PC-3 (cell line): ENCODE results near the gene NYAP2. TPM values are rescaled to one million over a fixed set of nuclear protein-coding genes. Genes with fewer than 3 reads are reported as not detected.

Experiments
- ATAC-seq: fragments of 200-7000 bp; cut with Tn5 transposase; 2 replicates; pipeline ENCODE4 v1.9.1; 2020; ENCODE audit warnings: mild to moderate bottlenecking, moderate library complexity
- BruUV-seq: library from RNA; stranded (reverse); fragments of 400-500 nt; replicated peaks from 2 replicates; lab custom pipeline; 2021; lab: Mats Ljungman, UMichigan
- CTCF ChIA-PET: fragments of 300-600 bp; sonication (Branson Sonifier 250); formaldehyde crosslinking; loops from one replicate; lab custom pipeline; 2022; ENCODE audit warnings: antibody characterized with exemption; lab: Charles Lee
- POLR2A ChIA-PET: fragments of 300-600 bp; sonication (Branson Sonifier 250); formaldehyde crosslinking; loops from one replicate; lab custom pipeline; 2022; ENCODE audit warnings: antibody characterized with exemption; ENCODE audit not compliant: unreplicated experiment; lab: Charles Lee
- DNase-seq: peaks from one replicate; pipeline ENCODE4 v3.0.0-alpha.2; 2015
- H2AFZ ChIP-seq: fragments of 300-600 bp; sonication (generic); 2 replicates; pipeline ENCODE4 v1.6.0; 2016; ENCODE audit warnings: antibody characterized with exemption, low read length
- H3F3A ChIP-seq: fragments of 300-600 bp; sonication (generic); one replicate; pipeline ENCODE4 v1.6.0; 2017; ENCODE audit warnings: antibody characterized with exemption, low read length, control low read depth, mild to moderate bottlenecking; ENCODE audit not compliant: unreplicated experiment
- H3K27ac ChIP-seq: fragments of 300-600 bp; sonication (generic); 2 replicates; pipeline ENCODE4 v1.5.1; 2016; ENCODE audit warnings: mild to moderate bottlenecking, low read length
- H3K27me3 ChIP-seq: fragments of 300-600 bp; sonication (generic); 2 replicates; pipeline ENCODE4 v1.6.1; 2016; ENCODE audit warnings: low read length, mixed read lengths
- H3K36me3 ChIP-seq: fragments of 300-600 bp; sonication (generic); 2 replicates; pipeline ENCODE4 v1.6.1; 2016; ENCODE audit warnings: low read depth, mixed run types, low read length, mixed read lengths
- H3K4me1 ChIP-seq: fragments of 300-600 bp; sonication (generic); 2 replicates; pipeline ENCODE4 v1.5.1; 2016; ENCODE audit warnings: low read length; ENCODE audit not compliant: insufficient read depth
- H3K4me2 ChIP-seq: fragments of 300-600 bp; sonication (generic); 2 replicates; pipeline ENCODE4 v1.6.0; 2016; ENCODE audit warnings: low read length
- H3K4me3 ChIP-seq: fragments of 300-600 bp; sonication (generic); 2 replicates; pipeline ENCODE4 v1.5.1; 2016; ENCODE audit warnings: mild to moderate bottlenecking, low read length, mixed read lengths
- H3K79me2 ChIP-seq: fragments of 300-600 bp; sonication (generic); 2 replicates; pipeline ENCODE4 v1.6.1; 2017; ENCODE audit warnings: low read length, mixed read lengths
- H3K9ac ChIP-seq: fragments of 300-600 bp; sonication (generic); 2 replicates; pipeline ENCODE4 v1.6.0; 2016; ENCODE audit warnings: mild to moderate bottlenecking, low read length
- H3K9me2 ChIP-seq: fragments of 300-600 bp; sonication (generic); replicated peaks from 2 replicates; pipeline ENCODE4 v1.6.1; 2016; ENCODE audit warnings: mixed run types, low read length, mixed read lengths
- H3K9me3 ChIP-seq: fragments of 300-600 bp; sonication (generic); 2 replicates; pipeline ENCODE4 v1.6.1; 2016; ENCODE audit warnings: low read length, mixed read lengths
- H4K20me1 ChIP-seq: fragments of 300-600 bp; sonication (generic); 2 replicates; pipeline ENCODE4 v1.6.1; 2016; ENCODE audit warnings: low read length, mixed read lengths
- EZH2 ChIP-seq: fragments of 300-600 bp; sonication (generic); IDR thresholded peaks from one replicate; pipeline ENCODE4 v1.6.1; 2017; ENCODE audit warnings: antibody characterized with exemption, mild to moderate bottlenecking, low read length; ENCODE audit not compliant: unreplicated experiment
- EZH2phosphoT487 ChIP-seq: fragments of 300-600 bp; sonication (generic); IDR thresholded peaks from 2 replicates; pipeline ENCODE4 v1.6.1; 2018; ENCODE audit warnings: mild to moderate bottlenecking, antibody characterized with exemption, low read length, borderline replicate concordance
- intact Hi-C: fragments of 100-400 bp; cut with micrococcal nuclease; formaldehyde crosslinking; loops from 2 replicates; pipeline ENCODE4 v1.9.0; 2023
- total RNA-seq: library from RNA; depleted of rRNA; stranded (reverse); fragments of >200 nt; gene quantifications from 2 replicates; pipeline ENCODE4 v1.2.3, GENCODE V29; 2014
- TF ChIP-seq, protein P1 (sequence below): fragments of 300-600 bp; sonication (generic); conservative IDR thresholded peaks from 2 replicates; pipeline ENCODE4 v1.5.1; 2017; ENCODE audit warnings: antibody characterized with exemption, low read depth, mild to moderate bottlenecking, low read length

Gene NYAP2
- total RNA-seq, 1 experiment from 2014 or later = not detected

DNA sequence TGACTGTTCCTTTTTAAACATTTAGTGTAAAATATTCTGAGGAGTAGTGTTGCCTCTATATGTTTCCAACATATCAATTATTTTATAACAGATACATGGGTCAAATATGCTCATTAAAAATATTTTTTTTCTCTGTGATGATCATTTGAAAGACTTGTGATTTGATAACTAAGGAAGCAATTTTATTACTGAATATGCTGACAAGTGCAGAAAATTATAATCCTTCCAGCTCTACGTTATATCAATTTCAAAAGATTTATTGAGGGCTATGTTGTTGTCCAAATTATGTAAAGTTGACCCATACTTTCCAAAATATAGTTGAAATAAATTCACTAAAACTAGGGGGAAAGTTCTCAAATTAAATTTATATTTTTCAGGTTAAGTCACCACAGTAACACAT lies 290.6 kb downstream of the NYAP2 start:
- CTCF ChIA-PET = no interaction called here
- no peak for DNase-seq
- Histone ChIP-seq H3K9me2 (no peaks in the 10 kb centered on the region), H3K27ac (no peak overlapping the region), H4K20me1 (no peaks in the 10 kb centered on the region), H3F3A (no peaks in the 10 kb centered on the region), H3K9ac (no peak overlapping the region), H3K27me3 (no peaks in the 10 kb centered on the region), H3K4me2 (no peak overlapping the region), H3K9me3 (no peaks in the 10 kb centered on the region), H3K79me2 (no peaks in the 10 kb centered on the region), H3K4me3 (no peak overlapping the region), H2AFZ (no peak overlapping the region), H3K36me3 (no peaks in the 10 kb centered on the region), H3K4me1 (no peaks in the 10 kb centered on the region)
- intact Hi-C loops = no loop called here
- no TSS peak for BruUV-seq
- POLR2A ChIA-PET = no interaction called here
- TF ChIP-seq, protein P1, sequence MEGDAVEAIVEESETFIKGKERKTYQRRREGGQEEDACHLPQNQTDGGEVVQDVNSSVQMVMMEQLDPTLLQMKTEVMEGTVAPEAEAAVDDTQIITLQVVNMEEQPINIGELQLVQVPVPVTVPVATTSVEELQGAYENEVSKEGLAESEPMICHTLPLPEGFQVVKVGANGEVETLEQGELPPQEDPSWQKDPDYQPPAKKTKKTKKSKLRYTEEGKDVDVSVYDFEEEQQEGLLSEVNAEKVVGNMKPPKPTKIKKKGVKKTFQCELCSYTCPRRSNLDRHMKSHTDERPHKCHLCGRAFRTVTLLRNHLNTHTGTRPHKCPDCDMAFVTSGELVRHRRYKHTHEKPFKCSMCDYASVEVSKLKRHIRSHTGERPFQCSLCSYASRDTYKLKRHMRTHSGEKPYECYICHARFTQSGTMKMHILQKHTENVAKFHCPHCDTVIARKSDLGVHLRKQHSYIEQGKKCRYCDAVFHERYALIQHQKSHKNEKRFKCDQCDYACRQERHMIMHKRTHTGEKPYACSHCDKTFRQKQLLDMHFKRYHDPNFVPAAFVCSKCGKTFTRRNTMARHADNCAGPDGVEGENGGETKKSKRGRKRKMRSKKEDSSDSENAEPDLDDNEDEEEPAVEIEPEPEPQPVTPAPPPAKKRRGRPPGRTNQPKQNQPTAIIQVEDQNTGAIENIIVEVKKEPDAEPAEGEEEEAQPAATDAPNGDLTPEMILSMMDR = no peak
- no peak for TF ChIP-seq EZH2phosphoT487
- TF ChIP-seq EZH2 = no peak
- no peak for ATAC-seq

DNA sequence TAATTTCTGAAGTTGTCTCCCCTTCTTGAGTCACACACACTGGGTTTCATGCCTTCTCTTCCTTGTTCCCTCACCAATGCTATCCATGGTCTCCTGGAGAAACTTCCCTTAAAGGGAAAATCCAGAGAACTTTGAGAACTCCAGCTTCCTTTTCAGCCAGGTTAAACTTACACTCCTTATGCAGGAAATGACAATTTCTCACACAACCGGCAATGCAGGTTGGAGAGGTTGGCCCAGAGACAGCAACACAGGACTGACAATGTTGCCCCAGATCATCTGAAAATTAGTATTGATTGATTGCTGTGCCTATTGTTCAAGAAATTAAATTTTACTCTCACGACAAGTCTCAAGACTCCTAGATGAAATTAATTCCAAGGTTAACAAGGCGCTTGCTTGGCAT lies 292.2 kb downstream of the NYAP2 start:
- CTCF ChIA-PET = no interaction called here
- no peaks in the 10 kb centered on the region for H3K79me2 ChIP-seq
- no peaks in the 10 kb centered on the region for H3K27me3 ChIP-seq
- H2AFZ ChIP-seq = no peak overlapping the region
- DNase-seq (peak; percentile 20), ATAC-seq (no peak)
- no peak for TF ChIP-seq EZH2
- no peak for TF ChIP-seq EZH2phosphoT487
- TF ChIP-seq, protein P1 = no peak
- H3K9ac ChIP-seq = no peak overlapping the region
- H3K9me3 ChIP-seq = no peaks in the 10 kb centered on the region
- H3K36me3 ChIP-seq = no peaks in the 10 kb centered on the region
- no peak overlapping the region for H3K4me2 ChIP-seq
- H3K9me2 ChIP-seq = no peaks in the 10 kb centered on the region
- H3K27ac ChIP-seq = no peak overlapping the region
- no TSS peak for BruUV-seq
- H4K20me1 ChIP-seq = no peaks in the 10 kb centered on the region
- no peaks in the 10 kb centered on the region for H3F3A ChIP-seq
- H3K4me3 ChIP-seq = no peak overlapping the region
- no peaks in the 10 kb centered on the region for H3K4me1 ChIP-seq
- POLR2A ChIA-PET = no interaction called here
- intact Hi-C loops = no loop called here

- H3K9me2 ChIP-seq = no peaks in the 10 kb centered on the region
- no peak overlapping the region for H3K27ac ChIP-seq
- DNase-seq (no peak), ATAC-seq (no peak)
- BruUV-seq = no TSS peak
- TF ChIP-seq EZH2phosphoT487 (no peak), EZH2 (no peak)
- TF ChIP-seq, protein P1 = 0 out of 2 replicates have a peak, but pooled peaks have one; percentile 11
- no peak overlapping the region for H3K4me3 ChIP-seq
- H3K36me3 ChIP-seq = no peaks in the 10 kb centered on the region
- H3K4me1 ChIP-seq = no peaks in the 10 kb centered on the region
- H3K9me3 ChIP-seq = no peaks in the 10 kb centered on the region
- no peak overlapping the region for H3K9ac ChIP-seq
- POLR2A ChIA-PET = no interaction called here
- H3K27me3 ChIP-seq = no peaks in the 10 kb centered on the region
- CTCF ChIA-PET = interaction anchor here (0.6 kb wide), 1 partner anchor 113 kb away, joined by 3 read pairs; no protein-coding TSS in a partner anchor
- no peaks in the 10 kb centered on the region for H3K79me2 ChIP-seq
- no peak overlapping the region for H3K4me2 ChIP-seq
- no peaks in the 10 kb centered on the region for H4K20me1 ChIP-seq
- intact Hi-C loops = no loop called here
- H2AFZ ChIP-seq = no peak overlapping the region
- H3F3A ChIP-seq = no peaks in the 10 kb centered on the region
Observed at GRCh38 chr2:225693259-225693658, 293.7 kb downstream of the NYAP2 start.
